ENCODE measurements around the gene PAPOLA. TPM values are rescaled to one million over a fixed set of nuclear protein-coding genes. Genes with fewer than 3 reads are reported as not detected.

The PAPOLA gene
- total RNA-seq, 2 experiments from 2014 or later, result 161 to 173 TPM

DNA sequence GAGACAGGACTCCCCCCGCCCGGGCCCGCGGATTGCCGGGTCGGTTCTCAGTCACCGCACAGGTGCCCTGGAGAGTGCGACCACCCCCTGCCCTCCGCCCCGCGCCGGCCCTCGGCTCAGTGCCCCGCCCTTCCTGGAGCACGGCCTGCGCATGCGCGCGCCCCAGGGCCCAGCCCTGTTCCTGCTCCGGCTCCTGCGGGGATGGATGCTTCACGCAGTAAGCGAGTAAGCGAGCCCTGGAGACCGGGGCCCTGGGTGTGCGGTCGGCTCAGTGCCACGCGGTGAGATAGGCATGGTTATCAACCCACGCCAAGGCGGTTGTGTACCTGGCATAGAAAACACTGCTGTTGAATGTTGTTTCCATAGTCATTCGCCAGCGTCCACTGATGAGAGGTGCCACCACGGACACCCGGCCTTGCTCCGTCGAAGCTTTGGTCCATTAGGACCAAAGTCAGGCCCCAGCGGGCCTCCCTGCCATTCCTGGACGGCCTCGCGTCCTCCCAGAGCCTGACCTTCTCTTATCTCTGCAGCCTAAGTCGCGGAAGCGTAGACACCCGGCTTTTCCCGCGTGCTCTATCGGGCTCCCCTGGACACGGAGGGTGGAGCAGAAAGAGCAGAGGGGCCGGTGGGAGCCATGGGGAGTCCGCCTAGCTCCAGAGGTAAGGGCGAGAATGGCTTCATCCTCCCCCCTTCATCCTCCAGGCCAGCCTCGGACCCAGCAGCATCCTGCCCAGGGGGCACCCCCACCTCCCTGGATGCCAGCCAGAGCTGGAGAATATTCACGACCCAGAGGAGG is 90.6 kb downstream of the PAPOLA start:
- H3K27ac Mint-ChIP-seq, result no peak overlapping the region
- DNase-seq, result peak; percentile 75
- H3K4me1 Mint-ChIP-seq (ENCODE audit: low read depth), result peaks cover 8% of the 10 kb centered on the region
- ChIA-PET POLR2A (interaction anchor here (0.6 kb wide), 1 partner anchor 51 kb away, joined by 4 read pairs; no protein-coding TSS in a partner anchor), CTCF (no interaction called here)
- intact Hi-C loops (cut with micrococcal nuclease), result no loop called here
- no peaks in the 10 kb centered on the region for H3K9me3 Mint-ChIP-seq
- H3K27me3 Mint-ChIP-seq, result peaks cover 3% of the 10 kb centered on the region
- H3K4me3 Mint-ChIP-seq, result peak overlapping the region; percentile 71
- H3K36me3 Mint-ChIP-seq, result no peaks in the 10 kb centered on the region

DNA sequence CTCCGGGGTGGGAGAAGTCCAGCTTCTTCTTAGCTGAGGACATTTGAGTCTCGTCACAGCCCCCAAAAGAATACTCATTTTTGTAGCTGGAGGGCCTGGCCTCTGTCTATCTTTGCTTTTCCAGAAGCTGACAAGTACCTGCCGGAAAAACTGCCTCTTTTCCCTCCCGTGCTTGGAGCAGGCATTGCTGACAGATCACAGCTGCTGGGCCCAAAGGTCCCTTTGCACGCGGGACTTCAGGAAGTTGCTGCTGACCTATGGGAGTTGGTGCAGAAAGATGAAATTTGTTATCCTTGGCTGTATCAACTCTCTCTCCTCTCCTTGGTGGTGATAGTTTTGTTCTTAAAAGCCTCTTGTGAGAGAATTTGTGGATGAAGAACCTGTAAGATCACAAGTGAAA is 92.8 kb downstream of the PAPOLA start:
- DNase-seq, result no peak
- no peak overlapping the region for H3K27ac Mint-ChIP-seq
- H3K4me3 Mint-ChIP-seq, result no peak overlapping the region
- intact Hi-C loops (cut with micrococcal nuclease), result no loop called here
- CTCF ChIA-PET, result no interaction called here
- no peaks in the 10 kb centered on the region for H3K36me3 Mint-ChIP-seq
- POLR2A ChIA-PET, result no interaction called here
- peaks cover 3% of the 10 kb centered on the region for H3K27me3 Mint-ChIP-seq
- no peaks in the 10 kb centered on the region for H3K9me3 Mint-ChIP-seq
- peaks cover 8% of the 10 kb centered on the region for H3K4me1 Mint-ChIP-seq (ENCODE audit: low read depth)

GRCh38 chr14:96597680-96598079 is 95.5 kb downstream of the PAPOLA start:
- no peak for DNase-seq
- H3K27me3 Mint-ChIP-seq, result peaks cover 4% of the 10 kb centered on the region
- no peaks in the 10 kb centered on the region for H3K9me3 Mint-ChIP-seq
- no peaks in the 10 kb centered on the region for H3K36me3 Mint-ChIP-seq
- intact Hi-C loops (cut with micrococcal nuclease), result no loop called here
- H3K27ac Mint-ChIP-seq, result no peak overlapping the region
- no peak overlapping the region for H3K4me3 Mint-ChIP-seq
- peaks cover 4% of the 10 kb centered on the region for H3K4me1 Mint-ChIP-seq (ENCODE audit: low read depth)
- ChIA-PET POLR2A (no interaction called here), CTCF (no interaction called here)

DNA sequence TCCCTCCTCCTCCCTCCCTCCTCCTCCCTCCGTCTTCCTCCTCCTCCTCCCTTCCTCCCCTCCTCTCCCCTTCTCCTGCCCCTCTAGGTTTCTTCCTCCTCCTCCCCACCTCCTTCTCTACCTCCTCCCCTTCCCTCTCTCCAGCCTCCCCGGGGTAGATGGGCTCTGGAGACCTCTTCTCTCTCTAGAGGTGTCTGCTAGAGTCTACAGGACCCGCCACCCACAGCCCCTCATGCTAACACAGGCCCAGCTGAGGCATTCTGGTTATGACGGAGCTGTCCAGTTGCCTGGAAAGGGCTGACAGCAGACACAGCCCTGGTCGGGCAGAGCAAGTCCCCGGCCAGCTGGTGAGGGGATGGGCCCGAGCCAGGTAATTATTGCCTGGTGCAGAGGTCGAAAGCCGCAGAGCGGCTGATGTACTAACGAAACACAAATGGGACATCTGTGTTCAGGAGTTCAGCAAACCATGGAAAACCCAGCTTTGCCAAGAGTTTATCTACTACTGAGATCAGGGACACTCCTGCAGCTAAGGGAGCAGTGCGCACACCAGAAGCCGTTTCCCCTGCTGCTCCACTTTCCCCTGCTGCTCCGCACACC is 96.2 kb downstream of the PAPOLA start:
- H3K9me3 Mint-ChIP-seq, result no peaks in the 10 kb centered on the region
- intact Hi-C loops (cut with micrococcal nuclease), result no loop called here
- no peaks in the 10 kb centered on the region for H3K36me3 Mint-ChIP-seq
- H3K4me3 Mint-ChIP-seq, result no peak overlapping the region
- POLR2A ChIA-PET, result no interaction called here
- no peaks in the 10 kb centered on the region for H3K4me1 Mint-ChIP-seq (ENCODE audit: low read depth)
- DNase-seq, result no peak
- H3K27me3 Mint-ChIP-seq, result peaks cover 7% of the 10 kb centered on the region
- CTCF ChIA-PET, result no interaction called here
- H3K27ac Mint-ChIP-seq, result no peak overlapping the region

GRCh38 chr14:96599076-96599475 is 96.9 kb downstream of the PAPOLA start:
- peaks cover 13% of the 10 kb centered on the region for H3K27me3 Mint-ChIP-seq
- no peak for DNase-seq
- no peak overlapping the region for H3K27ac Mint-ChIP-seq
- no peak overlapping the region for H3K4me3 Mint-ChIP-seq
- H3K9me3 Mint-ChIP-seq, result no peaks in the 10 kb centered on the region
- POLR2A ChIA-PET, result no interaction called here
- no peaks in the 10 kb centered on the region for H3K4me1 Mint-ChIP-seq (ENCODE audit: low read depth)
- no peaks in the 10 kb centered on the region for H3K36me3 Mint-ChIP-seq
- intact Hi-C loops (cut with micrococcal nuclease), result no loop called here
- CTCF ChIA-PET, result no interaction called here

DNA sequence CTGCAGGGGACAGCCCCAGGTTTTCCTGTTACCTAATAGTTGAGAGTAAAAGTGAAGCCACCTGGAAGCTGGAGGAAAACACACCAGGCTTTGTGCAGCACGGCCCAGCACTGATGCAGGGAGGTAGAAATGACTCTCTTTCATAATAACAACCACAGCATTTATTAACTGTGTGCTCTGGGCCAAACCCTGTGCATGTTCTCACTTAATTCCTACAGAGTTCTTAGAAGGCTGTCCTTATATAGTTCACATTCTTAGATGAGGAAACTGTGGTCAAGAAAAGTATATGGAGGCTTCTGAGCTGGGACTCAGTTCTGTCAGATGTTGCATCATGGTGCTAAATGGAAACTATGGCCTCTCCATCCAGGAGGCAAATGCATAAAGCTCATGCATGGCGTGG is 100.0 kb downstream of the PAPOLA start:
- Mint-ChIP-seq H3K36me3 (no peaks in the 10 kb centered on the region), H3K27me3 (peaks cover 19% of the 10 kb centered on the region), H3K9me3 (no peaks in the 10 kb centered on the region), H3K4me3 (no peak overlapping the region), H3K27ac (no peak overlapping the region), H3K4me1 (ENCODE audit: low read depth) (no peaks in the 10 kb centered on the region)
- no peak for DNase-seq
- ChIA-PET POLR2A (no interaction called here), CTCF (no interaction called here)
- intact Hi-C loops (cut with micrococcal nuclease), result no loop called here

DNA sequence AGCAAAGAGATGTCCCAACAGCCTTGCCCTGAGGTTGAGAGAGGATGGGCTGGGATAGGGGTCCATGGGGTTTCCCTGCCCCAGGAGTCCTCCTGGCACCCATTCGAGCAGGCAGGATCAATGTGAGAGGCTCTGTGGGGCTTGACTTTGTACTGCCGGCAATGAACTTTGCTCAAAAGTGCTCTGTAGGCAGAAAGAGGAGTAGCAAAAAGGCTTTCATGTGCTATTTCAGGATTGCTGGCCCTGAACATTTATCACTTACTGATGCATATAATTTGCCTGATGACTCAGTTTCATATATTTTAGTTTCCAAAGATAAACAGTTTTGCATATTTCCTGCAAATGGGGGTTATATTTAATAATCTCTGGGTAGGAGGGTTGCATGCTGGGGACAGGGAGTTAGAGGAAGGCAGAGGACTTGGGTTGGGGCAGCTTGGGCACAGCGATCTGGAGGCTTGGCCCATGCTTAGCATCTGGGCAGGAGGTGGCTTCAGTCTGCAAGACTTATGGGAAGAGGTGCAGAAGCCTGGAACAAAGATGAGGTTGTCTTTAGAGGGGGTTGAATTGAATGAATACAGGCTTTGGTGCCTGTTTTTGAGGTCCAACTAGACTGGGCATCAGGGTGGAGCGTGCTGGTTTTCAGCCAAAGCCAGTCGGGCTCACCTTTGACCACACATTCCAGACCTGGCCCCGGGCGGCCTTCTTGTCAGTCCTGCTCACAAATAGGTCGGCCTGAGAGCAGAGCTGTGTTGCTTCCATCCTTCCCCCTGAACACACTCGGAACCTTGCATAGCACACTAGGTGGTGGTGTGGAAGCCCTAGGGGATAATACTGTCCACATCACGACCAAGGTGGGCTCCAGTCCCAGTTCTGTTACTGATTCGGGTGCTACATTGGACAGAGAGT is 101.4 kb downstream of the PAPOLA start:
- H3K4me1 Mint-ChIP-seq (ENCODE audit: low read depth), result no peaks in the 10 kb centered on the region
- H3K27me3 Mint-ChIP-seq, result peaks cover 19% of the 10 kb centered on the region
- no peak overlapping the region for H3K27ac Mint-ChIP-seq
- no peaks in the 10 kb centered on the region for H3K9me3 Mint-ChIP-seq
- intact Hi-C loops (cut with micrococcal nuclease), result no loop called here
- H3K36me3 Mint-ChIP-seq, result no peaks in the 10 kb centered on the region
- POLR2A ChIA-PET, result no interaction called here
- H3K4me3 Mint-ChIP-seq, result no peak overlapping the region
- CTCF ChIA-PET, result interaction anchor here (0.7 kb wide), 1 partner anchor 37 kb away, joined by 3 read pairs; no protein-coding TSS in a partner anchor
- no peak for DNase-seq

GRCh38 chr14:96614481-96614881 is 112.3 kb downstream of the PAPOLA start:
- Mint-ChIP-seq H3K36me3 (no peaks in the 10 kb centered on the region), H3K27ac (no peak overlapping the region), H3K4me3 (no peak overlapping the region), H3K4me1 (ENCODE audit: low read depth) (no peaks in the 10 kb centered on the region), H3K9me3 (no peaks in the 10 kb centered on the region), H3K27me3 (peaks cover 22% of the 10 kb centered on the region)
- POLR2A ChIA-PET, result no interaction called here
- CTCF ChIA-PET, result no interaction called here
- intact Hi-C loops (cut with micrococcal nuclease), result no loop called here
- DNase-seq, result no peak

DNA sequence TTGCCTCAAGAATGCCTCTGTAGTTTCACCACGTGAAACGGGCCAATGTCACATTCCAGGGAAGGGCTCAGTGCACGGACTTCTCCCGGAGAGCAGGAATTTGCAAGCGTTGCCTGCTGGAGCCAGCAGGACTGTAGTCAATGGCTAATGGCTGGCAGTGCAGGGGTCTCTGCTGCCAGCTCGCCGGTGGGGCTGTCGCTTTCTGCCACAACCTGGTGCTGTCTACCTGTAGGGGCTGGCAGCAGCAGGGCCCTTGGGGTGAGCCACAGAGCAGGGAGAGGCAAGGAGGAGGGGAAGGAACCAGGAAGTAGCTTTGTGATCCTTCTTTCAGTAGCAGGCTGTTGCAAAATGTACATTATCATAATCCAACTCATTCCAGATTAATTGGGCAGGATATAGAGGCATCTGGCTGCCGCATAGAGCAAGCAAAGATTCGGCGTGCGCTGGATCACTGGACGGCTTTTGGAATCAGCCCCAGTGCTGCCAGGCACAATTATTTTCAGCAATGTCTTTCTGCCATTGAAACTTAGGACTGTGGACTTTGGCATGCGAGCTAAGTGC is 114.1 kb downstream of the PAPOLA start:
- no peak for DNase-seq
- Mint-ChIP-seq H3K9me3 (no peaks in the 10 kb centered on the region), H3K4me1 (ENCODE audit: low read depth) (no peaks in the 10 kb centered on the region), H3K4me3 (no peak overlapping the region), H3K36me3 (no peaks in the 10 kb centered on the region), H3K27me3 (peaks cover 23% of the 10 kb centered on the region), H3K27ac (no peak overlapping the region)
- CTCF ChIA-PET, result no interaction called here
- POLR2A ChIA-PET, result no interaction called here
- intact Hi-C loops (cut with micrococcal nuclease), result no loop called here

Other genes with a start within 250 kb of the PAPOLA start
- gene BDKRB1, start 246.2 kb upstream of the PAPOLA start, total RNA-seq, result not detected
- 10 to 100 TPM; 12.0 to 12.8 TPM for gene ATG2B, start 139.0 kb upstream of the PAPOLA start, total RNA-seq
- gene GSKIP, start 138.9 kb upstream of the PAPOLA start, total RNA-seq, result 10 to 100 TPM; 22.8 to 29.7 TPM
- gene AK7, start 110.3 kb upstream of the PAPOLA start, total RNA-seq, result 1 to 10 TPM; 2.1 TPM